OCI-LY1 (cell line): ENCODE measurements around the gene PGS1.

ENCODE experiments used
- CTCF ChIP-seq: fragments of 200-600 bp; sonication (generic), shearing (Covaris generic); IDR thresholded peaks from 2 replicates; pipeline ENCODE4 v1.5.1; 2017; ENCODE audit warnings: mild to moderate bottlenecking, antibody characterized with exemption, low read length, moderate library complexity, mixed read lengths
- EZH2 ChIP-seq: fragments of 200-600 bp; sonication (generic), shearing (Covaris generic); IDR thresholded peaks from 2 replicates; pipeline ENCODE4 v1.8.0; 2017; ENCODE audit warnings: borderline replicate concordance, mixed run types, mild to moderate bottlenecking, antibody characterized with exemption, low read length, moderate library complexity, mixed read lengths

- no peak for TF ChIP-seq CTCF
- no peak for TF ChIP-seq EZH2
Measured at GRCh38 chr17:78367193-78367592, 11.3 kb upstream of the PGS1 start.
